ENCODE data around the gene DHRS13.

DNA sequence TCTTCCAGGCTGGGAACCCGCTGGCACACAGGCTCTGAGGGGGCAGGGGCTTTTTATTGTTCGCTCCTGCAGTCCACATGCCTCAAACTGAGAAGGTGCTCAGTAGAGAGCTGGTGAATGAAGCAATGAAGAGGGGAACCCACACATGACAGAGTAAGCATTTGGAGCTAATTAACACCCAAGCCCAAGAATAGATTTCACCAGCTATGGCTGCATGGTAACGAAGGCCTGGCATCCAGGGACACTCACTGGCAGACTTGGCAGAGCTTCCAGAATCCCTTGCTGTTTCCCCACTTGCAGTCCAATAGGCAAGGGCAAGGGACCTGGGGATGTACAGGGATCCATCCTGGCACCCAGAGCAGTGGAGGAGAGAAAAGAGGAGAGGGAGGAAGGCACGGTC, 17.5 kb downstream of the DHRS13 start:
- TF ChIP-seq, protein P1, sequence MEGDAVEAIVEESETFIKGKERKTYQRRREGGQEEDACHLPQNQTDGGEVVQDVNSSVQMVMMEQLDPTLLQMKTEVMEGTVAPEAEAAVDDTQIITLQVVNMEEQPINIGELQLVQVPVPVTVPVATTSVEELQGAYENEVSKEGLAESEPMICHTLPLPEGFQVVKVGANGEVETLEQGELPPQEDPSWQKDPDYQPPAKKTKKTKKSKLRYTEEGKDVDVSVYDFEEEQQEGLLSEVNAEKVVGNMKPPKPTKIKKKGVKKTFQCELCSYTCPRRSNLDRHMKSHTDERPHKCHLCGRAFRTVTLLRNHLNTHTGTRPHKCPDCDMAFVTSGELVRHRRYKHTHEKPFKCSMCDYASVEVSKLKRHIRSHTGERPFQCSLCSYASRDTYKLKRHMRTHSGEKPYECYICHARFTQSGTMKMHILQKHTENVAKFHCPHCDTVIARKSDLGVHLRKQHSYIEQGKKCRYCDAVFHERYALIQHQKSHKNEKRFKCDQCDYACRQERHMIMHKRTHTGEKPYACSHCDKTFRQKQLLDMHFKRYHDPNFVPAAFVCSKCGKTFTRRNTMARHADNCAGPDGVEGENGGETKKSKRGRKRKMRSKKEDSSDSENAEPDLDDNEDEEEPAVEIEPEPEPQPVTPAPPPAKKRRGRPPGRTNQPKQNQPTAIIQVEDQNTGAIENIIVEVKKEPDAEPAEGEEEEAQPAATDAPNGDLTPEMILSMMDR (IDR thresholded peaks at IDR 0.05), result no peak
- TF ChIP-seq POLR2A (IDR thresholded peaks at IDR 0.05), result no peak
